Measurements from ENCODE around the gene RPS6KA2.

- TF ChIP-seq, protein P1, sequence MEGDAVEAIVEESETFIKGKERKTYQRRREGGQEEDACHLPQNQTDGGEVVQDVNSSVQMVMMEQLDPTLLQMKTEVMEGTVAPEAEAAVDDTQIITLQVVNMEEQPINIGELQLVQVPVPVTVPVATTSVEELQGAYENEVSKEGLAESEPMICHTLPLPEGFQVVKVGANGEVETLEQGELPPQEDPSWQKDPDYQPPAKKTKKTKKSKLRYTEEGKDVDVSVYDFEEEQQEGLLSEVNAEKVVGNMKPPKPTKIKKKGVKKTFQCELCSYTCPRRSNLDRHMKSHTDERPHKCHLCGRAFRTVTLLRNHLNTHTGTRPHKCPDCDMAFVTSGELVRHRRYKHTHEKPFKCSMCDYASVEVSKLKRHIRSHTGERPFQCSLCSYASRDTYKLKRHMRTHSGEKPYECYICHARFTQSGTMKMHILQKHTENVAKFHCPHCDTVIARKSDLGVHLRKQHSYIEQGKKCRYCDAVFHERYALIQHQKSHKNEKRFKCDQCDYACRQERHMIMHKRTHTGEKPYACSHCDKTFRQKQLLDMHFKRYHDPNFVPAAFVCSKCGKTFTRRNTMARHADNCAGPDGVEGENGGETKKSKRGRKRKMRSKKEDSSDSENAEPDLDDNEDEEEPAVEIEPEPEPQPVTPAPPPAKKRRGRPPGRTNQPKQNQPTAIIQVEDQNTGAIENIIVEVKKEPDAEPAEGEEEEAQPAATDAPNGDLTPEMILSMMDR (IDR thresholded peaks at IDR 0.05): no peak
- no peak for TF ChIP-seq ZFX (IDR thresholded peaks at IDR 0.05; ENCODE audit: borderline replicate concordance)
Observed at GRCh38 chr6:166415306-166415705, 211.7 kb downstream of the RPS6KA2 start.

Data from 22Rv1 (cell line).